Measurements from ENCODE around the gene RYR1. TPM values are rescaled to one million over a fixed set of nuclear protein-coding genes. Genes with fewer than 3 reads are reported as not detected.

Gene RYR1
- total RNA-seq, 1 donor from 2014 or later, result 243 TPM

GRCh38 chr19:38635483-38636399 lies 202.2 kb downstream of the RYR1 start:
- peaks cover 2 to 16% (median 13%) of the 10 kb centered on the region in 3 donors for H3K4me1 ChIP-seq (ENCODE audit: control insufficient read depth in 3 of 3, insufficient read depth in 3 of 3, low read length in 3 of 3)
- peaks cover 32 to 36% (median 34%) of the 10 kb centered on the region in 3 donors for H3K36me3 ChIP-seq (ENCODE audit: control insufficient read depth in 3 of 3, insufficient read depth in 3 of 3, low read length in 3 of 3)
- peak overlapping the region; percentile 19 for H3K27ac ChIP-seq (ENCODE audit: low read depth, low read length)

More at GRCh38 chr19:38635483-38636399, 202.2 kb downstream of the RYR1 start:
- Histone ChIP-seq H3K9ac (ENCODE audit: low read depth in 1 of 3, low read length in 3 of 3) (no peak overlapping the region), H3K9me3 (ENCODE audit: control insufficient read depth in 3 of 3, low read length in 3 of 3) (no peaks in the 10 kb centered on the region), H3K27me3 (ENCODE audit: control insufficient read depth in 3 of 3, insufficient read depth in 3 of 3, low read length in 3 of 3) (no peaks in the 10 kb centered on the region), H3K4me3 (ENCODE audit: low read length in 3 of 3) (peak overlapping the region in 1 of 3 donors; percentile 6)

Other genes starting within 250 kb of the RYR1 start
- gene DPF1, start 209.5 kb upstream of the RYR1 start, total RNA-seq, result 1.0 TPM
- gene PPP1R14A, start 177.3 kb upstream of the RYR1 start, total RNA-seq, result 2.6 TPM
- gene SPINT2, start 169.1 kb upstream of the RYR1 start, total RNA-seq, result 1.6 TPM
- not detected for gene C19orf33, start 129.4 kb upstream of the RYR1 start, total RNA-seq
- 18.3 TPM for gene YIF1B, start 117.7 kb upstream of the RYR1 start, total RNA-seq
- 1.6 TPM for gene KCNK6, start 113.8 kb upstream of the RYR1 start, total RNA-seq
- gene CATSPERG, start 97.9 kb upstream of the RYR1 start, total RNA-seq, result 3.1 TPM
- gene PSMD8, start 59.1 kb upstream of the RYR1 start, total RNA-seq, result 129 TPM
- not detected for gene GGN, start 45.7 kb upstream of the RYR1 start, total RNA-seq
- gene SPRED3, start 45.0 kb upstream of the RYR1 start, total RNA-seq, result not detected
- 4.7 TPM for gene FAM98C, start 30.6 kb upstream of the RYR1 start, total RNA-seq
- 1.0 TPM for gene RASGRP4, start 7.5 kb upstream of the RYR1 start, total RNA-seq
- under 0.01 TPM for gene MAP4K1, start 184.3 kb downstream of the RYR1 start, total RNA-seq
- gene EIF3K, start 185.5 kb downstream of the RYR1 start, total RNA-seq, result 314 TPM
- gene ACTN4, start 214.0 kb downstream of the RYR1 start, total RNA-seq, result 42.3 TPM

All from skeletal muscle tissue (tissue), 4 donors.